Measurements from ENCODE around the gene KRT33A. TPM values are rescaled to one million over a fixed set of nuclear protein-coding genes. Genes with fewer than 3 reads are reported as not detected.
"Not testable (repeated sequence)": the region's sequence is repeated elsewhere in the genome, so short reads cannot be mapped to it uniquely, and the experiment has no call there.

Gene KRT33A
- total and polyA plus RNA-seq, 4 donors: not detected

DNA sequence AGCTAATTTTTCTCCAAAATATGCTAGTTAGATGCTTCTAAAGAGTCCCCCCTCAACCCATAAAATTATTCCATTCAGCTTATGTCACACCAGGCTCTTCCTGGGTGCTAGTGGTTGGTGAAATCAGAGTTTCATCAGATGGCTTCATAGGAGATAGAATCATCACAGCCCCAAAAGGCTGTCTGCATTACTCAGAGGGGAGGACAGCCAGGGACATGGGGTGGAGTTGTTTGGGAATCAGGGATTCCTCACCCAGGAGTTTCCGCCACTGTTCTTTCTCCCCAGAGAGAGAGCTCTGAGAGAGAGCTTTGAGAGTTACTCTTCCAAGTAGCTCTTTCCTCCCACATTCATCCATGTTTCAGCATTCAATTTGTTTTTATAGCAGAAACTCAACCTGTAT lies 31.8 kb upstream of the KRT33A start:
- no peak overlapping the region for H3K4me3 ChIP-seq (ENCODE audit: low read depth in 1 of 3, low read length in 3 of 3)
- WGBS: 98% methylated on average over 1 of the region's 1 CpG
- no peaks in the 10 kb centered on the region for H3K36me3 ChIP-seq (ENCODE audit: control insufficient read depth in 4 of 4, insufficient read depth in 3 of 4, low read depth in 1 of 4, low read length in 3 of 4)
- TF ChIP-seq JUND (IDR thresholded peaks at IDR 0.05) (no peak), NR2F2 (IDR thresholded peaks at IDR 0.05) (no peak), RXRA (IDR thresholded peaks at IDR 0.05) (no peak), EGR1 (IDR thresholded peaks at IDR 0.05; ENCODE audit: low read depth in 2 of 2) (no peak), GABPA (IDR thresholded peaks at IDR 0.05 in 1 of 2, conservative IDR thresholded peaks at IDR 0.05 in 1 of 2) (no peak), RAD21 (IDR thresholded peaks at IDR 0.05) (no peak), FOXA1 (IDR thresholded peaks at IDR 0.05) (no peak), FOXA2 (IDR thresholded peaks at IDR 0.05) (no peak), HNF4A (conservative IDR thresholded peaks at IDR 0.05) (no peak), TAF1 (conservative IDR thresholded peaks at IDR 0.05) (no peak), YY1 (IDR thresholded peaks at IDR 0.05) (no peak), MAX (IDR thresholded peaks at IDR 0.05) (no peak), HNF4G (IDR thresholded peaks at IDR 0.05) (no peak)
- TF ChIP-seq, protein P1, sequence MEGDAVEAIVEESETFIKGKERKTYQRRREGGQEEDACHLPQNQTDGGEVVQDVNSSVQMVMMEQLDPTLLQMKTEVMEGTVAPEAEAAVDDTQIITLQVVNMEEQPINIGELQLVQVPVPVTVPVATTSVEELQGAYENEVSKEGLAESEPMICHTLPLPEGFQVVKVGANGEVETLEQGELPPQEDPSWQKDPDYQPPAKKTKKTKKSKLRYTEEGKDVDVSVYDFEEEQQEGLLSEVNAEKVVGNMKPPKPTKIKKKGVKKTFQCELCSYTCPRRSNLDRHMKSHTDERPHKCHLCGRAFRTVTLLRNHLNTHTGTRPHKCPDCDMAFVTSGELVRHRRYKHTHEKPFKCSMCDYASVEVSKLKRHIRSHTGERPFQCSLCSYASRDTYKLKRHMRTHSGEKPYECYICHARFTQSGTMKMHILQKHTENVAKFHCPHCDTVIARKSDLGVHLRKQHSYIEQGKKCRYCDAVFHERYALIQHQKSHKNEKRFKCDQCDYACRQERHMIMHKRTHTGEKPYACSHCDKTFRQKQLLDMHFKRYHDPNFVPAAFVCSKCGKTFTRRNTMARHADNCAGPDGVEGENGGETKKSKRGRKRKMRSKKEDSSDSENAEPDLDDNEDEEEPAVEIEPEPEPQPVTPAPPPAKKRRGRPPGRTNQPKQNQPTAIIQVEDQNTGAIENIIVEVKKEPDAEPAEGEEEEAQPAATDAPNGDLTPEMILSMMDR (IDR thresholded peaks at IDR 0.05; ENCODE audit: low read depth, low read length, missing input control): no peak
- TF ChIP-seq, protein P2, sequence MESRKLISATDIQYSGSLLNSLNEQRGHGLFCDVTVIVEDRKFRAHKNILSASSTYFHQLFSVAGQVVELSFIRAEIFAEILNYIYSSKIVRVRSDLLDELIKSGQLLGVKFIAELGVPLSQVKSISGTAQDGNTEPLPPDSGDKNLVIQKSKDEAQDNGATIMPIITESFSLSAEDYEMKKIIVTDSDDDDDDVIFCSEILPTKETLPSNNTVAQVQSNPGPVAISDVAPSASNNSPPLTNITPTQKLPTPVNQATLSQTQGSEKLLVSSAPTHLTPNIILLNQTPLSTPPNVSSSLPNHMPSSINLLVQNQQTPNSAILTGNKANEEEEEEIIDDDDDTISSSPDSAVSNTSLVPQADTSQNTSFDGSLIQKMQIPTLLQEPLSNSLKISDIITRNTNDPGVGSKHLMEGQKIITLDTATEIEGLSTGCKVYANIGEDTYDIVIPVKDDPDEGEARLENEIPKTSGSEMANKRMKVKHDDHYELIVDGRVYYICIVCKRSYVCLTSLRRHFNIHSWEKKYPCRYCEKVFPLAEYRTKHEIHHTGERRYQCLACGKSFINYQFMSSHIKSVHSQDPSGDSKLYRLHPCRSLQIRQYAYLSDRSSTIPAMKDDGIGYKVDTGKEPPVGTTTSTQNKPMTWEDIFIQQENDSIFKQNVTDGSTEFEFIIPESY (IDR thresholded peaks at IDR 0.05): no peak
- TF ChIP-seq, protein P3, sequence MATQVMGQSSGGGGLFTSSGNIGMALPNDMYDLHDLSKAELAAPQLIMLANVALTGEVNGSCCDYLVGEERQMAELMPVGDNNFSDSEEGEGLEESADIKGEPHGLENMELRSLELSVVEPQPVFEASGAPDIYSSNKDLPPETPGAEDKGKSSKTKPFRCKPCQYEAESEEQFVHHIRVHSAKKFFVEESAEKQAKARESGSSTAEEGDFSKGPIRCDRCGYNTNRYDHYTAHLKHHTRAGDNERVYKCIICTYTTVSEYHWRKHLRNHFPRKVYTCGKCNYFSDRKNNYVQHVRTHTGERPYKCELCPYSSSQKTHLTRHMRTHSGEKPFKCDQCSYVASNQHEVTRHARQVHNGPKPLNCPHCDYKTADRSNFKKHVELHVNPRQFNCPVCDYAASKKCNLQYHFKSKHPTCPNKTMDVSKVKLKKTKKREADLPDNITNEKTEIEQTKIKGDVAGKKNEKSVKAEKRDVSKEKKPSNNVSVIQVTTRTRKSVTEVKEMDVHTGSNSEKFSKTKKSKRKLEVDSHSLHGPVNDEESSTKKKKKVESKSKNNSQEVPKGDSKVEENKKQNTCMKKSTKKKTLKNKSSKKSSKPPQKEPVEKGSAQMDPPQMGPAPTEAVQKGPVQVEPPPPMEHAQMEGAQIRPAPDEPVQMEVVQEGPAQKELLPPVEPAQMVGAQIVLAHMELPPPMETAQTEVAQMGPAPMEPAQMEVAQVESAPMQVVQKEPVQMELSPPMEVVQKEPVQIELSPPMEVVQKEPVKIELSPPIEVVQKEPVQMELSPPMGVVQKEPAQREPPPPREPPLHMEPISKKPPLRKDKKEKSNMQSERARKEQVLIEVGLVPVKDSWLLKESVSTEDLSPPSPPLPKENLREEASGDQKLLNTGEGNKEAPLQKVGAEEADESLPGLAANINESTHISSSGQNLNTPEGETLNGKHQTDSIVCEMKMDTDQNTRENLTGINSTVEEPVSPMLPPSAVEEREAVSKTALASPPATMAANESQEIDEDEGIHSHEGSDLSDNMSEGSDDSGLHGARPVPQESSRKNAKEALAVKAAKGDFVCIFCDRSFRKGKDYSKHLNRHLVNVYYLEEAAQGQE (IDR thresholded peaks at IDR 0.05): no peak
- TF ChIP-seq, protein P4, sequence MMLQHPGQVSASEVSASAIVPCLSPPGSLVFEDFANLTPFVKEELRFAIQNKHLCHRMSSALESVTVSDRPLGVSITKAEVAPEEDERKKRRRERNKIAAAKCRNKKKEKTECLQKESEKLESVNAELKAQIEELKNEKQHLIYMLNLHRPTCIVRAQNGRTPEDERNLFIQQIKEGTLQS (IDR thresholded peaks at IDR 0.05): no peak
- no peak for DNase-seq (ENCODE audit: low spot score)
- no peaks in the 10 kb centered on the region for H3K4me1 ChIP-seq (ENCODE audit: control insufficient read depth in 4 of 4, insufficient read depth in 4 of 4, low read length in 3 of 4)
- H3K9ac ChIP-seq (ENCODE audit: low read depth in 1 of 2, low read length in 2 of 2): no peak overlapping the region
- peaks cover 0 to 4% (median 0%) of the 10 kb centered on the region in 4 donors for H3K27me3 ChIP-seq (ENCODE audit: control insufficient read depth in 4 of 4, insufficient read depth in 4 of 4, low read length in 3 of 4)
- H3K9me3 ChIP-seq (ENCODE audit: control insufficient read depth in 4 of 4, low read length in 3 of 4): peaks cover 0 to 2% (median 0%) of the 10 kb centered on the region in 4 donors
- no peak overlapping the region for H3K27ac ChIP-seq (ENCODE audit: low read depth in 1 of 2, low read length in 2 of 2)

GRCh38 chr17:41381943-41382342 lies 31.3 kb upstream of the KRT33A start, which contains the start of gene KRT34:
Gene KRT34, minus strand, starts transcription at chr17:41382306. Its CDS starts 60 bp downstream, at chr17:41382246.
- not testable (repeated sequence) for H3K4me3 ChIP-seq (ENCODE audit: low read depth in 1 of 3, low read length in 3 of 3); H3K9ac ChIP-seq (ENCODE audit: low read depth in 1 of 2, low read length in 2 of 2); H3K27me3 ChIP-seq (ENCODE audit: control insufficient read depth in 4 of 4, insufficient read depth in 4 of 4, low read length in 3 of 4); H3K4me1 ChIP-seq (ENCODE audit: control insufficient read depth in 4 of 4, insufficient read depth in 4 of 4, low read length in 3 of 4); H3K9me3 ChIP-seq (ENCODE audit: control insufficient read depth in 4 of 4, low read length in 3 of 4); H3K27ac ChIP-seq (ENCODE audit: low read depth in 1 of 2, low read length in 2 of 2); DNase-seq (ENCODE audit: low spot score); H3K36me3 ChIP-seq (ENCODE audit: control insufficient read depth in 4 of 4, insufficient read depth in 3 of 4, low read depth in 1 of 4, low read length in 3 of 4)
- 92% methylated on average over 13 of the region's 13 CpGs for WGBS

GRCh38 chr17:41380091-41380490 lies 29.5 kb upstream of the KRT33A start:
- H3K36me3 ChIP-seq (ENCODE audit: control insufficient read depth in 4 of 4, insufficient read depth in 3 of 4, low read depth in 1 of 4, low read length in 3 of 4); H3K27me3 ChIP-seq (ENCODE audit: control insufficient read depth in 4 of 4, insufficient read depth in 4 of 4, low read length in 3 of 4); H3K9me3 ChIP-seq (ENCODE audit: control insufficient read depth in 4 of 4, low read length in 3 of 4); H3K9ac ChIP-seq (ENCODE audit: low read depth in 1 of 2, low read length in 2 of 2); H3K4me1 ChIP-seq (ENCODE audit: control insufficient read depth in 4 of 4, insufficient read depth in 4 of 4, low read length in 3 of 4); DNase-seq (ENCODE audit: low spot score); H3K27ac ChIP-seq (ENCODE audit: low read depth in 1 of 2, low read length in 2 of 2); H3K4me3 ChIP-seq (ENCODE audit: low read depth in 1 of 3, low read length in 3 of 3): not testable (repeated sequence)
- 91% methylated on average over 7 of the region's 7 CpGs for WGBS
